Measurements from ENCODE around the gene PKP4.

GRCh38 chr2:158650646-158651357 lies 194.1 kb downstream of the PKP4 start:
- TF ChIP-seq, protein P1, sequence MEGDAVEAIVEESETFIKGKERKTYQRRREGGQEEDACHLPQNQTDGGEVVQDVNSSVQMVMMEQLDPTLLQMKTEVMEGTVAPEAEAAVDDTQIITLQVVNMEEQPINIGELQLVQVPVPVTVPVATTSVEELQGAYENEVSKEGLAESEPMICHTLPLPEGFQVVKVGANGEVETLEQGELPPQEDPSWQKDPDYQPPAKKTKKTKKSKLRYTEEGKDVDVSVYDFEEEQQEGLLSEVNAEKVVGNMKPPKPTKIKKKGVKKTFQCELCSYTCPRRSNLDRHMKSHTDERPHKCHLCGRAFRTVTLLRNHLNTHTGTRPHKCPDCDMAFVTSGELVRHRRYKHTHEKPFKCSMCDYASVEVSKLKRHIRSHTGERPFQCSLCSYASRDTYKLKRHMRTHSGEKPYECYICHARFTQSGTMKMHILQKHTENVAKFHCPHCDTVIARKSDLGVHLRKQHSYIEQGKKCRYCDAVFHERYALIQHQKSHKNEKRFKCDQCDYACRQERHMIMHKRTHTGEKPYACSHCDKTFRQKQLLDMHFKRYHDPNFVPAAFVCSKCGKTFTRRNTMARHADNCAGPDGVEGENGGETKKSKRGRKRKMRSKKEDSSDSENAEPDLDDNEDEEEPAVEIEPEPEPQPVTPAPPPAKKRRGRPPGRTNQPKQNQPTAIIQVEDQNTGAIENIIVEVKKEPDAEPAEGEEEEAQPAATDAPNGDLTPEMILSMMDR (IDR thresholded peaks at IDR 0.05; ENCODE audit: control extremely low read depth in 1 of 3, insufficient read depth in 1 of 3, low read depth in 1 of 3, low read length in 3 of 3), result peak in 2 of 3 experiments; percentile 13 to 17; a peak in 2 of 4 replicates
- TF ChIP-seq SRF (IDR thresholded peaks at IDR 0.05; ENCODE audit: low read depth, low read length), result no peak
- TF ChIP-seq POLR2A (IDR thresholded peaks at IDR 0.05; ENCODE audit: control extremely low read depth in 1 of 2, low read depth in 2 of 2, low read length in 2 of 2), result no peak
- no peak for TF ChIP-seq KDM1A (IDR thresholded peaks at IDR 0.05; ENCODE audit: borderline replicate concordance, low read length)
- TF ChIP-seq HDAC2 (IDR thresholded peaks at IDR 0.05; ENCODE audit: borderline replicate concordance in 1 of 2, low read depth in 2 of 2, low read length in 2 of 2), result no peak
- no peak for TF ChIP-seq TAF1 (IDR thresholded peaks at IDR 0.05; ENCODE audit: low read depth, low read length)
- no peak for TF ChIP-seq SIN3A (conservative IDR thresholded peaks at IDR 0.05 in 1 of 2, IDR thresholded peaks at IDR 0.05 in 1 of 2; ENCODE audit: low read depth in 1 of 2, low read length in 2 of 2)
- TF ChIP-seq ATF3 (IDR thresholded peaks at IDR 0.05; ENCODE audit: insufficient read depth, low read depth, low read length), result no peak
- TF ChIP-seq BCL11A (IDR thresholded peaks at IDR 0.05; ENCODE audit: low read depth in 2 of 2, low read length in 2 of 2), result no peak
- no peak for TF ChIP-seq RFX5 (IDR thresholded peaks at IDR 0.05; ENCODE audit: borderline replicate concordance, low read depth, low read length)
